Breast epithelium (tissue), 3 donors: ENCODE measurements around the gene KRTAP19-6.

Experiments used
- CTCF ChIP-seq, 3 donors: fragments of 450-650 bp; IDR thresholded peaks; one replicate each; pipeline ENCODE4 v1.5.1; 2016 to 2017; ENCODE audit warnings: antibody characterized with exemption in 3 of 3, mild to moderate bottlenecking in 3 of 3, moderate library complexity in 3 of 3
- POLR2A ChIP-seq: fragments of 450-650 bp; IDR thresholded peaks from one replicate; pipeline ENCODE4 v1.6.1; 2016; ENCODE audit warnings: antibody characterized with exemption, mild to moderate bottlenecking, moderate library complexity
- POLR2AphosphoS5 ChIP-seq, 3 donors: sonication (generic); formaldehyde crosslinking; IDR thresholded peaks; one replicate each; pipeline ENCODE4 v1.6.1; 2017; ENCODE audit warnings: antibody characterized with exemption in 3 of 3

- TF ChIP-seq CTCF (IDR thresholded peaks at IDR 0.05) (no peak), POLR2A (no peak), POLR2AphosphoS5 (IDR thresholded peaks at IDR 0.05) (no peak)
Observed at GRCh38 chr21:30515681-30516080, 26.0 kb downstream of the KRTAP19-6 start.
